ENCODE data around the gene BICC1.

- TF ChIP-seq, protein P1, sequence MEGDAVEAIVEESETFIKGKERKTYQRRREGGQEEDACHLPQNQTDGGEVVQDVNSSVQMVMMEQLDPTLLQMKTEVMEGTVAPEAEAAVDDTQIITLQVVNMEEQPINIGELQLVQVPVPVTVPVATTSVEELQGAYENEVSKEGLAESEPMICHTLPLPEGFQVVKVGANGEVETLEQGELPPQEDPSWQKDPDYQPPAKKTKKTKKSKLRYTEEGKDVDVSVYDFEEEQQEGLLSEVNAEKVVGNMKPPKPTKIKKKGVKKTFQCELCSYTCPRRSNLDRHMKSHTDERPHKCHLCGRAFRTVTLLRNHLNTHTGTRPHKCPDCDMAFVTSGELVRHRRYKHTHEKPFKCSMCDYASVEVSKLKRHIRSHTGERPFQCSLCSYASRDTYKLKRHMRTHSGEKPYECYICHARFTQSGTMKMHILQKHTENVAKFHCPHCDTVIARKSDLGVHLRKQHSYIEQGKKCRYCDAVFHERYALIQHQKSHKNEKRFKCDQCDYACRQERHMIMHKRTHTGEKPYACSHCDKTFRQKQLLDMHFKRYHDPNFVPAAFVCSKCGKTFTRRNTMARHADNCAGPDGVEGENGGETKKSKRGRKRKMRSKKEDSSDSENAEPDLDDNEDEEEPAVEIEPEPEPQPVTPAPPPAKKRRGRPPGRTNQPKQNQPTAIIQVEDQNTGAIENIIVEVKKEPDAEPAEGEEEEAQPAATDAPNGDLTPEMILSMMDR (IDR thresholded peaks at IDR 0.05): no peak
- TF ChIP-seq POLR2A (IDR thresholded peaks at IDR 0.05): no peak
These were observed 263.4 kb downstream of the BICC1 start for GRCh38 chr10:58775960-58776567.
